WTC11 (cell line): ENCODE measurements around the gene MSH3. TPM values are rescaled to one million over a fixed set of nuclear protein-coding genes. Genes with fewer than 3 reads are reported as not detected.

Source experiments
- ATAC-seq: fragments of 200-7000 bp; cut with Tn5 transposase; 2 replicates; pipeline ENCODE4 v1.10.0; 2021; ENCODE audit warnings: mild to moderate bottlenecking, moderate library complexity
- CTCF ChIA-PET: fragments of 300-600 bp; sonication (Branson Sonifier 250); formaldehyde crosslinking; loops from one replicate; lab custom pipeline; 2021; ENCODE audit warnings: antibody characterized with exemption; lab: Charles Lee
- POLR2A ChIA-PET: fragments of 350-600 bp; sonication (Branson Sonifier 250); formaldehyde crosslinking; loops from one replicate; lab custom pipeline; 2021; ENCODE audit warnings: antibody characterized with exemption; lab: Charles Lee
- DNase-seq: peaks from one replicate; pipeline ENCODE4 v3.0.0; 2021; ENCODE audit warnings: low spot score
- H3K27ac Mint-ChIP-seq: 2 replicates; pipeline ENCODE4 v1.8.0; 2021; ENCODE audit warnings: mixed read lengths
- H3K27me3 Mint-ChIP-seq: 2 replicates; pipeline ENCODE4 v1.8.0; 2021; ENCODE audit warnings: low read depth, mild to moderate bottlenecking, moderate library complexity, mixed read lengths
- H3K36me3 Mint-ChIP-seq: 2 replicates; pipeline ENCODE4 v1.8.0; 2021; ENCODE audit warnings: mixed read lengths
- H3K4me1 Mint-ChIP-seq: 2 replicates; pipeline ENCODE4 v1.8.0; 2022; ENCODE audit warnings: mixed read lengths
- H3K4me3 Mint-ChIP-seq: 2 replicates; pipeline ENCODE4 v1.8.0; 2021; ENCODE audit warnings: mild to moderate bottlenecking, moderate library complexity, mixed read lengths
- H3K9me3 Mint-ChIP-seq: 2 replicates; pipeline ENCODE4 v1.8.0; 2021; ENCODE audit warnings: mixed read lengths
- ELF4 ChIP-seq: sonication (generic); formaldehyde crosslinking; IDR thresholded peaks from 2 replicates; pipeline ENCODE4 v1.8.1; 2022; ENCODE audit warnings: low read depth, mild to moderate bottlenecking, moderate library complexity, missing genetic modification reagents
- FOXK1 ChIP-seq: sonication (generic); formaldehyde crosslinking; IDR thresholded peaks from 2 replicates; pipeline ENCODE4 v1.8.0; 2022; ENCODE audit warnings: mild to moderate bottlenecking, moderate library complexity, missing genetic modification reagents
- FOXP1 ChIP-seq: sonication (generic); formaldehyde crosslinking; IDR thresholded peaks from 2 replicates; pipeline ENCODE4 v1.8.0; 2022; ENCODE audit warnings: missing genetic modification reagents, mild to moderate bottlenecking, moderate library complexity, borderline replicate concordance
- GRHL2 ChIP-seq: fragments of 250-450 bp; sonication (Bioruptor Pico); IDR thresholded peaks from 2 replicates; pipeline ENCODE4 v1.8.0; 2022; ENCODE audit warnings: mild to moderate bottlenecking, moderate library complexity; ENCODE audit not compliant: insufficient replicate concordance, severe bottlenecking
- GTF2I ChIP-seq: fragments of 250-450 bp; sonication (Bioruptor Pico); conservative IDR thresholded peaks from 2 replicates; pipeline ENCODE4 v1.4.0; 2021; ENCODE audit warnings: mild to moderate bottlenecking
- HMGA2 ChIP-seq: fragments of 250-450 bp; sonication (Bioruptor Pico); IDR thresholded peaks from 2 replicates; pipeline ENCODE4 v1.4.0; 2021; ENCODE audit warnings: mild to moderate bottlenecking, moderate library complexity
- NFATC4 ChIP-seq: fragments of 250-450 bp; sonication (Bioruptor Pico); IDR thresholded peaks from 2 replicates; pipeline ENCODE4 v1.9.0; 2021; ENCODE audit warnings: mild to moderate bottlenecking
- SP1 ChIP-seq: sonication (generic); formaldehyde crosslinking; conservative IDR thresholded peaks from 2 replicates; pipeline ENCODE4 v1.8.1; 2022; ENCODE audit warnings: missing genetic modification reagents
- ZBTB21 ChIP-seq: sonication (generic); formaldehyde crosslinking; IDR thresholded peaks from 2 replicates; pipeline ENCODE4 v1.8.1; 2023; ENCODE audit warnings: mild to moderate bottlenecking, missing genetic modification reagents, borderline replicate concordance
- ZNF416 ChIP-seq: fragments of 250-450 bp; sonication (Bioruptor Pico); IDR thresholded peaks from 2 replicates; pipeline ENCODE4 v1.9.0; 2021; ENCODE audit warnings: mild to moderate bottlenecking, inconsistent platforms
- total RNA-seq: library from RNA; stranded (reverse); gene quantifications from 3 replicates; pipeline ENCODE4 v1.2.3, GENCODE V29; 2021
- TF ChIP-seq, protein P1 (sequence below): sonication (generic); formaldehyde crosslinking; IDR thresholded peaks from 2 replicates; pipeline ENCODE4 v1.8.1; 2023; ENCODE audit warnings: mild to moderate bottlenecking, moderate library complexity, missing genetic modification reagents
- TF ChIP-seq, protein P2 (sequence below): sonication (generic); formaldehyde crosslinking; IDR thresholded peaks from 2 replicates; pipeline ENCODE4 v1.8.0; 2023; ENCODE audit warnings: missing genetic modification reagents, mild to moderate bottlenecking, borderline replicate concordance
- TF ChIP-seq, protein P3 (sequence below): fragments of 200-600 bp; IDR thresholded peaks from 2 replicates; pipeline ENCODE4 v1.8.0; 2022; ENCODE audit warnings: antibody characterized with exemption
- TF ChIP-seq, protein P4 (sequence below): sonication (generic); formaldehyde crosslinking; IDR thresholded peaks from 2 replicates; pipeline ENCODE4 v1.8.1; 2022; ENCODE audit warnings: low read depth, mild to moderate bottlenecking, moderate library complexity, missing genetic modification reagents, borderline replicate concordance
- TF ChIP-seq, protein P5 (sequence below): sonication (generic); formaldehyde crosslinking; IDR thresholded peaks from 2 replicates; pipeline ENCODE4 v1.8.1; 2023; ENCODE audit warnings: mild to moderate bottlenecking, missing genetic modification reagents, borderline replicate concordance
- TF ChIP-seq, protein P6 (sequence below): sonication (generic); formaldehyde crosslinking; IDR thresholded peaks from 2 replicates; pipeline ENCODE4 v1.8.1; 2023; ENCODE audit warnings: mild to moderate bottlenecking, missing genetic modification reagents
- TF ChIP-seq, protein P7 (sequence below): fragments of 250-450 bp; sonication (Bioruptor Pico); IDR thresholded peaks from 2 replicates; pipeline ENCODE4 v1.9.0; 2021; ENCODE audit warnings: mild to moderate bottlenecking

MSH3 gene
- total RNA-seq, 1 experiment from 2014 or later: 14.6 TPM

DNA sequence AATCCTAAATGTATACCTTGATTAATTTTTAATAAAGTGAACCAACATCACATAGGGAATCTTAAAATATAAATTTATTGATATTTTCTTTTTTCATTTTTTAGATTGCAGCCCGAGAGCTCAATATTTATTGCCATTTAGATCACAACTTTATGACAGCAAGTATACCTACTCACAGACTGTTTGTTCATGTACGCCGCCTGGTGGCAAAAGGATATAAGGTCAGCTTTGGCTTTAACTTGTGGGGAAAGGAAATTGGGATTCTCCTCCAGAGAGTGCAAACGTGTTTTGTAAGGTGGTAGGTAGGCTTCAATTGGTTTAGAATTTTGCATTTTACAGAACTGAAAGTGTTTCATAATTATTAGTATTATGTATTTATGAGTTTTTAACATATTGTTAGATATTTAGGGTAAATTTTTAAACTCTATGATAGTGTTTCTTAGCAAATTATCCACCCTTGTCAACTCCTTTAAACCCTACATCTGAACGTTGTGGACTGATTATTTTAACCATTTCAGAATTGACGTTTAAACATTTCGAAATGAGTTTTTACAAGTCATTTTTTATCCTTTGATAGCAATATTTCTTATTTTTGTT, 17.8 kb downstream of the MSH3 start:
- DNase-seq: peak; percentile 80
- ATAC-seq: peak; percentile 79
- no peak overlapping the region for H3K4me3 Mint-ChIP-seq
- POLR2A ChIA-PET: no interaction called here
- CTCF ChIA-PET: interaction anchor here (0.6 to 2.0 kb wide), 12 partner anchors 15 to 605 kb away, joined by 3 to 16 read pairs (median 4); partner anchors contain the start of genes DHFR, FAM151B, MSH3 and ZFYVE16
- H3K27ac Mint-ChIP-seq: 0 out of 2 replicates have a peak overlapping the region, but pooled peaks have one; percentile 72
- H3K36me3 Mint-ChIP-seq: peaks cover 40% of the 10 kb centered on the region
- TF ChIP-seq ZBTB21 (CRISPR knock-in tag) (no peak), ELF4 (CRISPR knock-in tag) (no peak), GRHL2 (CRISPR knock-in tag) (no peak), GTF2I (CRISPR knock-in tag) (no peak), NFATC4 (CRISPR knock-in tag) (no peak)
- TF ChIP-seq, protein P1, sequence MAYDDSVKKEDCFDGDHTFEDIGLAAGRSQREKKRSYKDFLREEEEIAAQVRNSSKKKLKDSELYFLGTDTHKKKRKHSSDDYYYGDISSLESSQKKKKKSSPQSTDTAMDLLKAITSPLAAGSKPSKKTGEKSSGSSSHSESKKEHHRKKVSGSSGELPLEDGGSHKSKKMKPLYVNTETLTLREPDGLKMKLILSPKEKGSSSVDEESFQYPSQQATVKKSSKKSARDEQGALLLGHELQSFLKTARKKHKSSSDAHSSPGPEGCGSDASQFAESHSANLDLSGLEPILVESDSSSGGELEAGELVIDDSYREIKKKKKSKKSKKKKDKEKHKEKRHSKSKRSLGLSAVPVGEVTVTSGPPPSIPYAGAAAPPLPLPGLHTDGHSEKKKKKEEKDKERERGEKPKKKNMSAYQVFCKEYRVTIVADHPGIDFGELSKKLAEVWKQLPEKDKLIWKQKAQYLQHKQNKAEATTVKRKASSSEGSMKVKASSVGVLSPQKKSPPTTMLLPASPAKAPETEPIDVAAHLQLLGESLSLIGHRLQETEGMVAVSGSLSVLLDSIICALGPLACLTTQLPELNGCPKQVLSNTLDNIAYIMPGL (CRISPR knock-in tag): no peak
- TF ChIP-seq, protein P2, sequence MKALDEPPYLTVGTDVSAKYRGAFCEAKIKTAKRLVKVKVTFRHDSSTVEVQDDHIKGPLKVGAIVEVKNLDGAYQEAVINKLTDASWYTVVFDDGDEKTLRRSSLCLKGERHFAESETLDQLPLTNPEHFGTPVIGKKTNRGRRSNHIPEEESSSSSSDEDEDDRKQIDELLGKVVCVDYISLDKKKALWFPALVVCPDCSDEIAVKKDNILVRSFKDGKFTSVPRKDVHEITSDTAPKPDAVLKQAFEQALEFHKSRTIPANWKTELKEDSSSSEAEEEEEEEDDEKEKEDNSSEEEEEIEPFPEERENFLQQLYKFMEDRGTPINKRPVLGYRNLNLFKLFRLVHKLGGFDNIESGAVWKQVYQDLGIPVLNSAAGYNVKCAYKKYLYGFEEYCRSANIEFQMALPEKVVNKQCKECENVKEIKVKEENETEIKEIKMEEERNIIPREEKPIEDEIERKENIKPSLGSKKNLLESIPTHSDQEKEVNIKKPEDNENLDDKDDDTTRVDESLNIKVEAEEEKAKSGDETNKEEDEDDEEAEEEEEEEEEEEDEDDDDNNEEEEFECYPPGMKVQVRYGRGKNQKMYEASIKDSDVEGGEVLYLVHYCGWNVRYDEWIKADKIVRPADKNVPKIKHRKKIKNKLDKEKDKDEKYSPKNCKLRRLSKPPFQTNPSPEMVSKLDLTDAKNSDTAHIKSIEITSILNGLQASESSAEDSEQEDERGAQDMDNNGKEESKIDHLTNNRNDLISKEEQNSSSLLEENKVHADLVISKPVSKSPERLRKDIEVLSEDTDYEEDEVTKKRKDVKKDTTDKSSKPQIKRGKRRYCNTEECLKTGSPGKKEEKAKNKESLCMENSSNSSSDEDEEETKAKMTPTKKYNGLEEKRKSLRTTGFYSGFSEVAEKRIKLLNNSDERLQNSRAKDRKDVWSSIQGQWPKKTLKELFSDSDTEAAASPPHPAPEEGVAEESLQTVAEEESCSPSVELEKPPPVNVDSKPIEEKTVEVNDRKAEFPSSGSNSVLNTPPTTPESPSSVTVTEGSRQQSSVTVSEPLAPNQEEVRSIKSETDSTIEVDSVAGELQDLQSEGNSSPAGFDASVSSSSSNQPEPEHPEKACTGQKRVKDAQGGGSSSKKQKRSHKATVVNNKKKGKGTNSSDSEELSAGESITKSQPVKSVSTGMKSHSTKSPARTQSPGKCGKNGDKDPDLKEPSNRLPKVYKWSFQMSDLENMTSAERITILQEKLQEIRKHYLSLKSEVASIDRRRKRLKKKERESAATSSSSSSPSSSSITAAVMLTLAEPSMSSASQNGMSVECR (CRISPR knock-in tag): no peak
- TF ChIP-seq, protein P3, sequence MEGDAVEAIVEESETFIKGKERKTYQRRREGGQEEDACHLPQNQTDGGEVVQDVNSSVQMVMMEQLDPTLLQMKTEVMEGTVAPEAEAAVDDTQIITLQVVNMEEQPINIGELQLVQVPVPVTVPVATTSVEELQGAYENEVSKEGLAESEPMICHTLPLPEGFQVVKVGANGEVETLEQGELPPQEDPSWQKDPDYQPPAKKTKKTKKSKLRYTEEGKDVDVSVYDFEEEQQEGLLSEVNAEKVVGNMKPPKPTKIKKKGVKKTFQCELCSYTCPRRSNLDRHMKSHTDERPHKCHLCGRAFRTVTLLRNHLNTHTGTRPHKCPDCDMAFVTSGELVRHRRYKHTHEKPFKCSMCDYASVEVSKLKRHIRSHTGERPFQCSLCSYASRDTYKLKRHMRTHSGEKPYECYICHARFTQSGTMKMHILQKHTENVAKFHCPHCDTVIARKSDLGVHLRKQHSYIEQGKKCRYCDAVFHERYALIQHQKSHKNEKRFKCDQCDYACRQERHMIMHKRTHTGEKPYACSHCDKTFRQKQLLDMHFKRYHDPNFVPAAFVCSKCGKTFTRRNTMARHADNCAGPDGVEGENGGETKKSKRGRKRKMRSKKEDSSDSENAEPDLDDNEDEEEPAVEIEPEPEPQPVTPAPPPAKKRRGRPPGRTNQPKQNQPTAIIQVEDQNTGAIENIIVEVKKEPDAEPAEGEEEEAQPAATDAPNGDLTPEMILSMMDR: peak; percentile 74
- peaks cover 5% of the 10 kb centered on the region; the same call in 1 of the 2 replicates for H3K4me1 Mint-ChIP-seq
- H3K9me3 Mint-ChIP-seq: no peaks in the 10 kb centered on the region
- H3K27me3 Mint-ChIP-seq: no peaks in the 10 kb centered on the region; the same call in 1 of the 2 replicates

DNA sequence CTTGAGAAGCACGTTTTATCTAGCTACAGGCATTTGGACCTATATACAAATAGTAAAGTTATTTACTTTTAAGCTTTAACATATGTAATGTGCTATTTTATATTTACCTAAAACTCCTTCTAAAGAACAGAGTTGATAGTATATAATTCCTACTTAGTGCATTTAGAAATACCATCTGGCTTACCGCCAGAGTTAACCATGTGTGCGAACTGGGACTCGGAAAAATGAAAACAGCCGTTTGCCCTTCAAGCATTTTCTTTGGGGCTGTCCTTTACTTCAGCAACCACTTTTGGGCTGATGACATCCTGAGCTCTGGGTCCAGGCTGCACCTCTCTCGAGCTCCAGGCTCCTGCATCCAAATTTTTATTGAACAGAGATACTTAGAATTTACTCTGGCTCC, 22.3 kb downstream of the MSH3 start:
- ChIA-PET POLR2A (interaction anchor here (0.7 kb wide), 1 partner anchor 13 kb away, joined by 3 read pairs; no protein-coding TSS in a partner anchor), CTCF (interaction anchor here (0.6 kb wide), 1 partner anchor 307 kb away, joined by 3 read pairs; no protein-coding TSS in a partner anchor)
- DNase-seq: no peak
- Mint-ChIP-seq H3K27ac (no peak overlapping the region), H3K4me1 (no peaks in the 10 kb centered on the region), H3K9me3 (no peaks in the 10 kb centered on the region), H3K4me3 (no peak overlapping the region), H3K27me3 (no peaks in the 10 kb centered on the region), H3K36me3 (peaks cover 30% of the 10 kb centered on the region)
- ATAC-seq: no peak
- TF ChIP-seq ZNF416 (CRISPR knock-in tag) (no peak), SP1 (CRISPR knock-in tag) (no peak), FOXP1 (CRISPR knock-in tag) (no peak), GTF2I (CRISPR knock-in tag) (no peak), FOXK1 (no peak), HMGA2 (CRISPR knock-in tag) (no peak)
- TF ChIP-seq, protein P4, sequence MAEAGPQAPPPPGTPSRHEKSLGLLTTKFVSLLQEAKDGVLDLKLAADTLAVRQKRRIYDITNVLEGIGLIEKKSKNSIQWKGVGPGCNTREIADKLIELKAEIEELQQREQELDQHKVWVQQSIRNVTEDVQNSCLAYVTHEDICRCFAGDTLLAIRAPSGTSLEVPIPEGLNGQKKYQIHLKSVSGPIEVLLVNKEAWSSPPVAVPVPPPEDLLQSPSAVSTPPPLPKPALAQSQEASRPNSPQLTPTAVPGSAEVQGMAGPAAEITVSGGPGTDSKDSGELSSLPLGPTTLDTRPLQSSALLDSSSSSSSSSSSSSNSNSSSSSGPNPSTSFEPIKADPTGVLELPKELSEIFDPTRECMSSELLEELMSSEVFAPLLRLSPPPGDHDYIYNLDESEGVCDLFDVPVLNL: no peak
- TF ChIP-seq, protein P5, sequence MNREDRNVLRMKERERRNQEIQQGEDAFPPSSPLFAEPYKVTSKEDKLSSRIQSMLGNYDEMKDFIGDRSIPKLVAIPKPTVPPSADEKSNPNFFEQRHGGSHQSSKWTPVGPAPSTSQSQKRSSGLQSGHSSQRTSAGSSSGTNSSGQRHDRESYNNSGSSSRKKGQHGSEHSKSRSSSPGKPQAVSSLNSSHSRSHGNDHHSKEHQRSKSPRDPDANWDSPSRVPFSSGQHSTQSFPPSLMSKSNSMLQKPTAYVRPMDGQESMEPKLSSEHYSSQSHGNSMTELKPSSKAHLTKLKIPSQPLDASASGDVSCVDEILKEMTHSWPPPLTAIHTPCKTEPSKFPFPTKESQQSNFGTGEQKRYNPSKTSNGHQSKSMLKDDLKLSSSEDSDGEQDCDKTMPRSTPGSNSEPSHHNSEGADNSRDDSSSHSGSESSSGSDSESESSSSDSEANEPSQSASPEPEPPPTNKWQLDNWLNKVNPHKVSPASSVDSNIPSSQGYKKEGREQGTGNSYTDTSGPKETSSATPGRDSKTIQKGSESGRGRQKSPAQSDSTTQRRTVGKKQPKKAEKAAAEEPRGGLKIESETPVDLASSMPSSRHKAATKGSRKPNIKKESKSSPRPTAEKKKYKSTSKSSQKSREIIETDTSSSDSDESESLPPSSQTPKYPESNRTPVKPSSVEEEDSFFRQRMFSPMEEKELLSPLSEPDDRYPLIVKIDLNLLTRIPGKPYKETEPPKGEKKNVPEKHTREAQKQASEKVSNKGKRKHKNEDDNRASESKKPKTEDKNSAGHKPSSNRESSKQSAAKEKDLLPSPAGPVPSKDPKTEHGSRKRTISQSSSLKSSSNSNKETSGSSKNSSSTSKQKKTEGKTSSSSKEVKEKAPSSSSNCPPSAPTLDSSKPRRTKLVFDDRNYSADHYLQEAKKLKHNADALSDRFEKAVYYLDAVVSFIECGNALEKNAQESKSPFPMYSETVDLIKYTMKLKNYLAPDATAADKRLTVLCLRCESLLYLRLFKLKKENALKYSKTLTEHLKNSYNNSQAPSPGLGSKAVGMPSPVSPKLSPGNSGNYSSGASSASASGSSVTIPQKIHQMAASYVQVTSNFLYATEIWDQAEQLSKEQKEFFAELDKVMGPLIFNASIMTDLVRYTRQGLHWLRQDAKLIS (CRISPR knock-in tag): no peak
- TF ChIP-seq, protein P6, sequence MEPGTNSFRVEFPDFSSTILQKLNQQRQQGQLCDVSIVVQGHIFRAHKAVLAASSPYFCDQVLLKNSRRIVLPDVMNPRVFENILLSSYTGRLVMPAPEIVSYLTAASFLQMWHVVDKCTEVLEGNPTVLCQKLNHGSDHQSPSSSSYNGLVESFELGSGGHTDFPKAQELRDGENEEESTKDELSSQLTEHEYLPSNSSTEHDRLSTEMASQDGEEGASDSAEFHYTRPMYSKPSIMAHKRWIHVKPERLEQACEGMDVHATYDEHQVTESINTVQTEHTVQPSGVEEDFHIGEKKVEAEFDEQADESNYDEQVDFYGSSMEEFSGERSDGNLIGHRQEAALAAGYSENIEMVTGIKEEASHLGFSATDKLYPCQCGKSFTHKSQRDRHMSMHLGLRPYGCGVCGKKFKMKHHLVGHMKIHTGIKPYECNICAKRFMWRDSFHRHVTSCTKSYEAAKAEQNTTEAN (CRISPR knock-in tag): no peak
- TF ChIP-seq, protein P7, sequence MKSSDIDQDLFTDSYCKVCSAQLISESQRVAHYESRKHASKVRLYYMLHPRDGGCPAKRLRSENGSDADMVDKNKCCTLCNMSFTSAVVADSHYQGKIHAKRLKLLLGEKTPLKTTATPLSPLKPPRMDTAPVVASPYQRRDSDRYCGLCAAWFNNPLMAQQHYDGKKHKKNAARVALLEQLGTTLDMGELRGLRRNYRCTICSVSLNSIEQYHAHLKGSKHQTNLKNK (CRISPR knock-in tag): no peak
